ENCODE results near the gene KCTD5.
A peak's percentile ranks its signal among the peaks of the same experiment; 100 is the strongest.

The KCTD5 gene

GRCh38 chr16:2752035-2752849, 69.9 kb downstream of the KCTD5 start, which contains the start of gene SRRM2:
Gene SRRM2 (plus strand): TSS chr16:2752638. CDS start chr16:2756365, 3,727 bp downstream.
- peak; percentile 95 for DNase-seq (ENCODE audit: low spot score)

- DNase-seq (ENCODE audit: low spot score): peak; percentile 46
Observed at GRCh38 chr16:2752850-2753732, 70.8 kb downstream of the KCTD5 start.

- no peak for DNase-seq (ENCODE audit: low spot score)
Observed at GRCh38 chr16:2753733-2754020, 71.4 kb downstream of the KCTD5 start.

GRCh38 chr16:2755158-2755557, 72.8 kb downstream of the KCTD5 start:
- no peak for DNase-seq (ENCODE audit: low spot score)

- no peak for DNase-seq (ENCODE audit: low spot score)
Observed at GRCh38 chr16:2756288-2757015, 74.1 kb downstream of the KCTD5 start.

- DNase-seq (ENCODE audit: low spot score): no peak
Observed at GRCh38 chr16:2757344-2757743, 75.0 kb downstream of the KCTD5 start.
